NCI-H526 treated with DMSO at 0.1 percent for 48 hours (cell line): ENCODE results near the gene GLIPR1L2.
"Not testable (repeated sequence)": the region's sequence is repeated elsewhere in the genome, so short reads cannot be mapped to it uniquely, and the experiment has no call there.

Experiments
- DNase-seq: peaks from one replicate; lab custom pipeline; 2025; lab: John Stamatoyannopoulos, UW

GLIPR1L2 gene

GRCh38 chr12:75437564-75437963, 46.7 kb downstream of the GLIPR1L2 start:
- no peak for DNase-seq

GRCh38 chr12:75438059-75438754, 47.3 kb downstream of the GLIPR1L2 start:
- no peak for DNase-seq

DNA sequence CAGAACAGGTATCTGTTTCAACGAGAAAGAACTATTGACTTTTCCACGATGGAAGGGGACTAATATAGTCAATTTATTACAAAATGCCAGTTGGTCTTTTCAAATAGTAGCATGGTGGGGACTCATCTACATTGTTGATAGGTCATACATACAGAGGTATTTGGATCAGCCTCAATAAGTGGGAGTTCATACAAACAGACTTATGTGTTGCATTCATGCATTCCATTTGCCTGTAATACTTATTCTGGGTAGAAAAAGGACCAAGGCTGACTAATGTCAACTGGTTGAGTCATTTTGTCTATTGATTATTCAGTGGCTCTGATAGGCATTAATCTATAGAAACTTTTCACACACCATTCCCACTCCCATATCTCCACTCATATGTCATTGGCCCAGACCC, 48.2 kb downstream of the GLIPR1L2 start:
- no peak for DNase-seq

- no peak for DNase-seq
Observed at GRCh38 chr12:75439930-75440329, 49.0 kb downstream of the GLIPR1L2 start.

- DNase-seq: not testable (repeated sequence)
Observed at GRCh38 chr12:75441687-75442449, 51.0 kb downstream of the GLIPR1L2 start.

DNA sequence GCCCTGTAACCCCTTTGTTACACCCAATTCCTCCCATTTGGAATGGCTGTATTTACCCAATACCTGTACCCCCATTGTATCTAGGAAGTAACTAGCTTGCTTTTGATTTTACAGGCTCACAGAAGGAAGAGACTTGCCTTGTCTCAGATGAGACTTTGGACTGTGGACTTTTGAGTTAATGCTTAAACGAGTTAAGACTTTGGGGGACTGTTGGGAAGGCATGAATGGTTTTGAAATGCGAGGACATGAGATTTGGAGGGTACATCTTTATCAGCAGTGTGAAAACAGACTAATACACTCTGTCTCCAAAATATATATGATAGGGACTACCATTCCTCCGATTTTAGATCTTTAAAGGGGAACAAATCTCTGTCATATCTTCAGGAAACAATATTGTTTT, 51.6 kb downstream of the GLIPR1L2 start:
- DNase-seq: not testable (repeated sequence)

DNA sequence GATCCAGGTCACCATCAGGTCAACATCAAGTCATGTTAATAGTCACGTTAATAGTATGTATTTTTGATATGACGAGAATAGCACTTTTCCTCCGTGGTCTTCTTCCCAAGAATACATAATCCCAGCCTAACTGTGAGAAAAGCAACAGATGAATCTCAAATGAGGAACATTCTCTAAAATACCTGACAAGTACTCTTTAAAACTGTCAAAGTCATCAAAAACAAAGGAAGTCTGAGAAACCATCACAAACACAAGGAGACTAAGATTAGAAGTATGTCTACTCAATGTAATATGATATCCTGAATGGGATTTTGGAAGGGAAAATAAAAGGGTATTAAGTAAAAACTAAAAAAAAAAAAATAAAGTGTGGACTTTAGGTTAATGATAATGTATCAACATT, 52.8 kb downstream of the GLIPR1L2 start:
- no peak for DNase-seq

DNA sequence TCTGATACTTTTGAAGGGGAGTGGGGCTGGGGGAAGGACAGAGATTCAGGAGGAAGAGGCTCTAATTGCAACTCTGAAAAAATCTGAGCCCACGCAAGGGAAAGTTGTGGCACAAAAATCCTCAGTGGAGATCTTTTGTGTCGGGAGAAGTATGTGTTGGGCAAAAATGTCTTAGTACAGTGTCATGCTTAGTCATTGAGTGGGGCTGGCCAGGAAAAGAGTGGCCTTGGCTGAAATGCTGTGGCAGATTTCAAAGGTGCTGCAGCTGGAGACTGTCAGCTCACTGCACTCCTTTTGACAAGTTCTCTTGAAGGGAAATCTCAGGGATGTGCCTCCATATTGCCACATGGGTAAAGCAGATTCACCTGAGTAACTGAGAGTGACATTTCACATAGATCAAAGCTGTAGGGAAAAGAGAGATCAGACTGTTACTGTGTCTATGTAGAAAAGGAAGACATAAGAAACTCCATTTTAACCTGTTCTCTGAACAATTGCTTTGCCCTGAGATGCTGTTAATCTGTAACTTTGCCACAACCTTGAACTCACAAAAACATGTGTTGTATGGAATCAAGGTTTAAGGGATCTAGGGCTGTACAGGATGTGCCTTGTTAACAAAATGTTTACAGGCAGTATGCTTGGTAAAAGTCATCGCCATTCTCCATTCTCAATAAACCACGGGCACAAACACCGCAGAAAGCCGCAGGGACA, 53.7 kb downstream of the GLIPR1L2 start:
- no peak for DNase-seq

DNA sequence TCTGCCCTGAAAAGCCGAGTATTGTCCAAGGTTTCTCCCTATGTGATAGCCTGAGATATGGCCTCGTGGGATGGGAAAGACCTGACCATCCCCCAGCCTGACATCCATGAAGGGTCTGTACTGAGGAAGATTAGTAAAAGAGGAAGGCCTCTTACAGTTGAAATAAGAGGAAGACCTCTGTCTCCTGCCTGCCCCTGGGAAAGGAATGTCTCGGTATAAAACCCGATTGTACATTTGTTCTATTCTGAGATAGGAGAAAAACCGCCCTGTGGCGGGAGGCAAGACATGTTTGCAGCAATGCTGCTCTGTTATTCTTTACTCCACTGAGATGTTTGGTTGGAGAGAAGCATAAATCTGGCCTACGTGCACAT, 54.2 kb downstream of the GLIPR1L2 start:
- DNase-seq: not testable (repeated sequence)

DNA sequence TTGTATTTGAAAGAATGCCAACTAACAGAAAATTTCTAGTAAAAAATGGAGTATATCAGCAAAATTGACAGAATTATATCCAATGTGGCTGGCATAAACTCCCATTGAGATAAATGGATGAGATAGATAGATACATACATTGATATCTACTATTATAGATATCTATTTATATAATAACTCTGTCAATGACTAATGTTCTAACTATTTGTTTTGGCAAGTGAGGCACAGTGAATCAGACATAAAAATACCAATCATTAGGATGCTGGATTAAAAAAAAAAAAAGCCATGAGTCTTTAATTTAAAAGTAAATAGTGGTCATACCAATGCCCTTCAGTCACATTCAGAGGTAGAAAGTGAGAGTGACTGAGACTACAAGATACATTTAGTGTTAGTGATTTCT, 56.0 kb downstream of the GLIPR1L2 start:
- no peak for DNase-seq

- no peak for DNase-seq
Observed at GRCh38 chr12:75447691-75448393, 57.0 kb downstream of the GLIPR1L2 start.

DNA sequence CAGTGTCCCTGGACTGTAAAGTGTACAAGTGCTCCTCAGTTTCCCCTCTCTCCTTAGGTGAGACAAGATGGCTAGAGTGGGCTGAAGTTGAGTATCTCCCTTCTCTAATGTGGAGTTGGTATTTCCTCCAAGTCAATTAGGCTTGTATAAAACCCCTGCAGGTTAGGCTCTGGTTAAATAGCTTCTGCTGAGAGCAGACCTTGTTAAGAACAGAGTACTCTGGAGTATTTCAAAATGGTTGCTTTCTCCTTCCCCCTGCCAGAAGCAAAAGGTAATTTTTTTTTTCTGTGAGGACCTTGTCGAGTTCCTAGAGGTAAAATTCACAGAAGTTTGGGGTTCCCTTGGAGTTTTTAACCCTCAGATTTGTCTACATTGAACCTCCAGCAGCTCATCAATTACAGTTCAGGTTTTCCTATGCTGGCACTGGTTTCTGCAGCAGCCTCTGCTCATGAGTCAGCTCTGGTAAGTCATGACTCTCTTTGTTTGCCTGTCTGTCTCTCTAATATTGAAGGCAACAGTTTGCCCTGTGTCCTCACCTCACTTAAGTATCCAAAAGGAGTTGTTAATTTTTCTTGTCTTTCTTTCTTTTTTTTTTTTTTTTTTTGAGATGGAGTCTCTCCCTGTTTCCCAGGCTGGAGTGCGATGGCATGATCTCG, 61.9 kb downstream of the GLIPR1L2 start:
- no peak for DNase-seq

DNA sequence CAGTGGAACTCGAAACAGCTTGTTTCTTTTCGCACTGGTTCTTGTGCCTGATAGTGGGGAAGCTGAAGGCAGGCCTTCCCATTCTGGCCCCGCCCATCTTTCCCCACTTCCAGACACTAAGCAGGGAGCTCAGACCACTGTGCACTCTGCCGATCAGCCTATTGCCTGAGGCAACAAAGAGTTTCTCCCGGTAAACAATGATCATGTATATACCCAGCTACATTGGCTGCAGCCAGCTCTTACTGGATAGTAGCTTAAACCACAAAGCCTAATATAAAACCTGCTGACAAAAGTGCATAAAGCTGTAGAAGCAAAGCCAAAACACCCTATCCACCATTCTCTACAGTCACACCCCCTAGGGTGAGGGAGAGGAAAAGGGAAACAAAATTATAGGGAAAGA, 65.0 kb downstream of the GLIPR1L2 start:
- no peak for DNase-seq

DNA sequence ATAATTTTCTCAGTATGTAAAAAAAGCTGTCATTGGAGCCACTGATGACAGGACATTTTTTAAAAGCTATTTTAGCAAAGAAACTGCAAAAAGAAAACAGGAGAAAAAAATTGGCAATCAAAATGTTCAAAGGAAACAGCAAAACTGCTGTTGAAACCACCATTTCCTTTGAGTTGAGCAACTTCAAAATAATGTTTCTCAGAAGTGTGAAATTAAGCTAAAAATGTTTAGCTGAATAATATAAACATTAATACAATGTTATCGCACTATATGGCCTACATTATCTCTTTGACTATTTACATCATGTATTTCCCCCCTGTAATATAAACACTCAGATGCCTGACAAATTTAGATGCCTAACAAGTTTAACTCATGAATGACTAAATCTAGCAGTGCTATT, 66.3 kb downstream of the GLIPR1L2 start:
- DNase-seq: no peak

DNA sequence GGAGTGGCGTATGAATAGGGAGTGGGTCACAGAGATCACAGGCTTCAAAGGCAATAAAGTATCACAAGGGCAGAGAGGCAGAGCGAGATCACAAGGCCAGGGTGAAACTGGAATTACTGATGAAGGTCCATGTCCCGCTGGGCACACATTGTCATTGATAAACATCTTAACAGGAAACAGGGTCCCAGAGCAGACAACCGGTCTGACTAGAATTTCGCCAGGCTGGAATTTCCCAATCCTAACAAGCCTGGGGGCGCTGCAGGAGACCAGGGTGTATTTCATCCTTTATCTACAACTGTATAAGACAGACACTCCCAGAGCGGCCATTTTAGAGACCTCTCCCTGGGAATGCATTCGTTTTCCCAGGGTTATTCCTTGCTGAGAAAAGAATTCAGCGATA, 67.0 kb downstream of the GLIPR1L2 start:
- DNase-seq: not testable (repeated sequence)

GRCh38 chr12:75459755-75460154, 68.9 kb downstream of the GLIPR1L2 start:
- no peak for DNase-seq

GRCh38 chr12:75460204-75460603, 69.3 kb downstream of the GLIPR1L2 start:
- DNase-seq: no peak

- DNase-seq: no peak
Observed at GRCh38 chr12:75471902-75472890, 81.3 kb downstream of the GLIPR1L2 start.

GRCh38 chr12:75474116-75474515, 83.2 kb downstream of the GLIPR1L2 start:
- DNase-seq: no peak

DNA sequence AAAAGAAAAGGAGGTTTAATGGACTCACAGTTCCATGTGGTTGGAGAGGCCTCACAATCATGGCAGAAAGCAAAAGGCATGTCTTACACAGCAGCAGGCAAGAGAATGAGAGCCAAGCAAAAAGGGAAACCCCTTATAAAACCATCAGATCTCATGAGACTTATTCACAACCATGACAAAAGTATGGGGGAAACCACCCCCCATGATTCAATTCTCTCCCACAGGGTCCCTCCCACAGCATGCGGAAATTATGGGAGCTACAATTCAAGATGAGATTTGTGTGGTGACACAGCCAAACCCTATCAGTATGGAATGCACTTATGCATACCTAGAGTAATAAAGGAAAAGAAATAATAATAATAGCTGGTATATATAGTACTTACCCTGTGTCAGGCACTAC, 85.2 kb downstream of the GLIPR1L2 start:
- no peak for DNase-seq

DNA sequence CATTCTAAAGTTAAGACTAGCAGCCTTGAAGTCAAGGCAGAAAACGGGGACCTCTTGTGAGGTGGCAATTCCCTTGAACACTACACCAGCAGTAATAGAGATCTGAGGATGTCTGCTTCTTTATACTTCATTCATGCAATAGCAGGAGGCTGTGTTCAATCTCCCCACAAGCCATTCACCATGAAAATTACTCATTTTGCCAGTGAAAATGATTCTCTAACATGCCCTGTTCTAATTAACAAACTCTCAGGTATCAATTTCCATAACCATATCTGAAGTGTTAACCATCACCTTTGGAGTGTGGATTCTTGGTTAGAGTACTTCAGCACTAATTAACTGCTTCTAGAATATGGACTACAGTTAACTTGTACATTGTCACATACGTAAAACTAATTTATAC, 86.2 kb downstream of the GLIPR1L2 start:
- no peak for DNase-seq
